Measurements from ENCODE around the gene POLN. TPM values are rescaled to one million over a fixed set of nuclear protein-coding genes. Genes with fewer than 3 reads are reported as not detected.

Gene POLN
- total RNA-seq, 2 experiments from 2014 or later, result 4.0 to 4.4 TPM

DNA sequence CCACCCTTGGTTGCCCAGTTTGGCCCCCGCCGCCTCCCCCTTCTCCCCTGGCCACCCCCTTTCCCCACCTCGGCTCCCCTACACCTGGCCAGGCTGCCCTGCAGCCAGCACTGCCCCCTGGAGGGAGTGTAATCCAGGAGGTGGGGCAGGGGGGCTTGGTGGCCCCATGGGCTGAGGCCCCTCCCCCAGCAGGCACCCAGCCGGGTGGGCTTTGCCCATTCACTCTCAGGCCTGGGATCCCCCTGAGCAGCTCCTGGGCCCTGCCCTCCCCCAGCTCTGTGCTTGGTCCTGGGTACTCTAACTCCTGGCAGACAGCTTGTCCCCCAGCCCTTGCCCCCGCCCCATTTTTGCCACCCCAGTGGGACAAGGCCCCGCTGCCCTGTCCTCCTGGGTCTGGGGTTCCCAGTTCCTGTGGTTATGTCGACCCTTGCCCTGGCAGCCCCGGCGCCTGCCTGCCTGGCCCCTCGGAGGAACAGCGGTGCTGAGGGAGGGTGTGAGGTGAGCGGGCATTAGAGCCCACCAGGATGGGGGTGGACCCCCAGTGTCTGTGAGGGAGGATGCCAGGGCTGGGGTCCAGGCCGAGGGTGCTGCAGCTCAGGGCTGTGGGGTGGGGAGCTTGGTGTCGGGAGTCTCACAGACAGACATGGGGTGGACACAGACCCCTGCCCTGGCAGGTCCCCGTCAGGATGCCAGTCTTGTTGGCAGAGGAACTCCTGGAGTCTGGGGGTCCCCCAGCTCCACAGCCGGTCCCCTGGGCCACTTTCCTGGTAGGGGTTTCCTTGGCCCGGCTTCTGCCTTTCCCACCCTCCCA is 172.6 kb downstream of the POLN start:
- BruUV-seq (replicated peaks), result no TSS peak
- Histone ChIP-seq H3K4me3 (ENCODE audit: low read depth, low read length, poor library complexity, severe bottlenecking) (no peak overlapping the region), H4K20me1 (ENCODE audit: insufficient read depth, low read length) (no peaks in the 10 kb centered on the region), H3K4me2 (ENCODE audit: low read length) (no peak overlapping the region), H3K9me3 (ENCODE audit: low read length) (no peaks in the 10 kb centered on the region), H3K36me3 (ENCODE audit: insufficient read depth, low read length) (no peaks in the 10 kb centered on the region), H2AFZ (ENCODE audit: low read length) (no peak overlapping the region), H3K4me1 (ENCODE audit: insufficient read depth, low read length, poor library complexity, severe bottlenecking) (no peaks in the 10 kb centered on the region), H3K79me2 (ENCODE audit: insufficient read depth, low read depth, low read length) (no peaks in the 10 kb centered on the region), H3K27ac (ENCODE audit: low read depth, low read length, poor library complexity, severe bottlenecking) (no peak overlapping the region), H3K9me2 (ENCODE audit: insufficient read depth, low read length) (no peaks in the 10 kb centered on the region)
- POLR2A ChIA-PET, result no interaction called here
- CTCF ChIA-PET (ENCODE audit: unreplicated experiment), result no interaction called here
- intact Hi-C loops (cut with micrococcal nuclease; ENCODE audit: unreplicated experiment), result no loop called here
- TF ChIP-seq EZH2phosphoT487 (IDR thresholded peaks at IDR 0.05; ENCODE audit: borderline replicate concordance, low read depth, low read length), result no peak
- TF ChIP-seq, protein P1, sequence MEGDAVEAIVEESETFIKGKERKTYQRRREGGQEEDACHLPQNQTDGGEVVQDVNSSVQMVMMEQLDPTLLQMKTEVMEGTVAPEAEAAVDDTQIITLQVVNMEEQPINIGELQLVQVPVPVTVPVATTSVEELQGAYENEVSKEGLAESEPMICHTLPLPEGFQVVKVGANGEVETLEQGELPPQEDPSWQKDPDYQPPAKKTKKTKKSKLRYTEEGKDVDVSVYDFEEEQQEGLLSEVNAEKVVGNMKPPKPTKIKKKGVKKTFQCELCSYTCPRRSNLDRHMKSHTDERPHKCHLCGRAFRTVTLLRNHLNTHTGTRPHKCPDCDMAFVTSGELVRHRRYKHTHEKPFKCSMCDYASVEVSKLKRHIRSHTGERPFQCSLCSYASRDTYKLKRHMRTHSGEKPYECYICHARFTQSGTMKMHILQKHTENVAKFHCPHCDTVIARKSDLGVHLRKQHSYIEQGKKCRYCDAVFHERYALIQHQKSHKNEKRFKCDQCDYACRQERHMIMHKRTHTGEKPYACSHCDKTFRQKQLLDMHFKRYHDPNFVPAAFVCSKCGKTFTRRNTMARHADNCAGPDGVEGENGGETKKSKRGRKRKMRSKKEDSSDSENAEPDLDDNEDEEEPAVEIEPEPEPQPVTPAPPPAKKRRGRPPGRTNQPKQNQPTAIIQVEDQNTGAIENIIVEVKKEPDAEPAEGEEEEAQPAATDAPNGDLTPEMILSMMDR (conservative IDR thresholded peaks at IDR 0.05; ENCODE audit: low read length), result no peak
- DNase-seq (ENCODE audit: low spot score), result no peak

DNA sequence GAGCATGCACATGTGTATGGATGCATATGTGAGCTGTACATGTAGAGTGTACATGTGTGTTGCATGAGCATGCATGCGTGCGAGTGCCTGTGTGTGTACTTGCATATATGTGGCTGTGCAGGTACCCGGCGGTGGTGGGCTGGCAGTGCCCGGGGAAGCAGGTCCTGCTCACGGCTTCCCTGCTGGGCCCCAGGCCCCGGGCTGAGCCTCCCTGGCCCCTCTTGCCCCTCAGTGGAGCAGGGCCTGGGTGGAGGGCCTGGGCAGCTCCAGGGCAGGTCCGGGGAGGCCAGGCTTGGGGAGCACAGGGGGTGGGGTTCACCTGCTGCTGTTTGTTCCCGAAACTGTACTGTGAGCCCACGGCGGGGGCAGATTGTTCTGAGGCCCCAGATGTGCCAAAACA is 173.4 kb downstream of the POLN start:
- no peaks in the 10 kb centered on the region for H3K9me3 ChIP-seq (ENCODE audit: low read length)
- intact Hi-C loops (cut with micrococcal nuclease; ENCODE audit: unreplicated experiment), result no loop called here

DNA sequence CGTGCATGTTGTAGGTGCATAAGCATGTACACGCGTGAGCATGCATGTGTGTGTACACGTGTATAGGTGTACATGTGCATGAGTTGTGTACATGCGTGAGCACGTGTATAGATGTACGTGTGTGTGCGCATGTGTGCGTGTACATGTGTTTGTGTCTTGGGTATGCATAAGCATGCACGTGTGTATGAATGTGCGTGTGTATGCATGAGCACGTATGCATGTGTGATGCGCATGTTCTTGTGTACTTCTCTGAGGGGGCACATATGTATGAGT is 173.8 kb downstream of the POLN start:
- H3K4me1 ChIP-seq (ENCODE audit: insufficient read depth, low read length, poor library complexity, severe bottlenecking), result no peaks in the 10 kb centered on the region

More for the DNA sequence above, 173.4 kb downstream of the POLN start:
- Histone ChIP-seq H4K20me1 (ENCODE audit: insufficient read depth, low read length) (no peaks in the 10 kb centered on the region), H3K36me3 (ENCODE audit: insufficient read depth, low read length) (no peaks in the 10 kb centered on the region), H3K27ac (ENCODE audit: low read depth, low read length, poor library complexity, severe bottlenecking) (no peak overlapping the region), H3K4me2 (ENCODE audit: low read length) (no peak overlapping the region), H3K9me2 (ENCODE audit: insufficient read depth, low read length) (no peaks in the 10 kb centered on the region), H3K4me1 (ENCODE audit: insufficient read depth, low read length, poor library complexity, severe bottlenecking) (no peaks in the 10 kb centered on the region), H2AFZ (ENCODE audit: low read length) (no peak overlapping the region), H3K79me2 (ENCODE audit: insufficient read depth, low read depth, low read length) (no peaks in the 10 kb centered on the region), H3K4me3 (ENCODE audit: low read depth, low read length, poor library complexity, severe bottlenecking) (no peak overlapping the region)
- ChIA-PET CTCF (ENCODE audit: unreplicated experiment) (interaction anchor here (0.5 kb wide), 1 partner anchor 24 kb away, joined by 4 read pairs; no protein-coding TSS in a partner anchor), POLR2A (no interaction called here)
- TF ChIP-seq, protein P1 (conservative IDR thresholded peaks at IDR 0.05; ENCODE audit: low read length), result no peak
- no peak for TF ChIP-seq EZH2phosphoT487 (IDR thresholded peaks at IDR 0.05; ENCODE audit: borderline replicate concordance, low read depth, low read length)
- no TSS peak for BruUV-seq (replicated peaks)
- DNase-seq (ENCODE audit: low spot score), result no peak

More for the DNA sequence above, 173.8 kb downstream of the POLN start:
- POLR2A ChIA-PET, result no interaction called here
- Histone ChIP-seq H3K36me3 (ENCODE audit: insufficient read depth, low read length) (no peaks in the 10 kb centered on the region), H3K27ac (ENCODE audit: low read depth, low read length, poor library complexity, severe bottlenecking) (no peak overlapping the region), H3K4me3 (ENCODE audit: low read depth, low read length, poor library complexity, severe bottlenecking) (no peak overlapping the region), H3K4me2 (ENCODE audit: low read length) (no peak overlapping the region), H3K9me3 (ENCODE audit: low read length) (no peaks in the 10 kb centered on the region), H3K9me2 (ENCODE audit: insufficient read depth, low read length) (no peaks in the 10 kb centered on the region), H4K20me1 (ENCODE audit: insufficient read depth, low read length) (no peaks in the 10 kb centered on the region), H3K79me2 (ENCODE audit: insufficient read depth, low read depth, low read length) (no peaks in the 10 kb centered on the region), H2AFZ (ENCODE audit: low read length) (no peak overlapping the region)
- intact Hi-C loops (cut with micrococcal nuclease; ENCODE audit: unreplicated experiment), result no loop called here
- CTCF ChIA-PET (ENCODE audit: unreplicated experiment), result no interaction called here
- BruUV-seq (replicated peaks), result no TSS peak
- TF ChIP-seq, protein P1 (conservative IDR thresholded peaks at IDR 0.05; ENCODE audit: low read length), result no peak
- TF ChIP-seq EZH2phosphoT487 (IDR thresholded peaks at IDR 0.05; ENCODE audit: borderline replicate concordance, low read depth, low read length), result no peak
- no peak for DNase-seq (ENCODE audit: low spot score)

Measured in OCI-LY7 (cell line).